Endothelial cell of umbilical vein (primary cell): ENCODE results near the gene RSRC1.

Source experiments
- EZH2 ChIP-seq: IDR thresholded peaks from 2 replicates; pipeline ENCODE4 v1.6.1; 2012; ENCODE audit warnings: borderline replicate concordance, low read depth, mild to moderate bottlenecking, moderate library complexity, low read length, inconsistent platforms; ENCODE audit not compliant: severe bottlenecking
- GATA2 ChIP-seq: IDR thresholded peaks from 2 replicates; pipeline ENCODE4 v1.7.0; 2011; ENCODE audit warnings: low read depth, mild to moderate bottlenecking, moderate library complexity, mixed read lengths, low read length; ENCODE audit not compliant: insufficient read length, insufficient read depth
- POLR2A ChIP-seq: IDR thresholded peaks from 2 replicates; pipeline ENCODE4 v1.6.1; 2012; ENCODE audit warnings: low read depth, mild to moderate bottlenecking, control low read depth, low read length
- POLR2AphosphoS5 ChIP-seq: IDR thresholded peaks from 2 replicates; pipeline ENCODE4 v1.6.1; 2012; ENCODE audit warnings: low read depth, mild to moderate bottlenecking, control low read depth, low read length, moderate library complexity; ENCODE audit not compliant: insufficient read depth
- TF ChIP-seq, protein P1 (sequence below), 2 donors: IDR thresholded peaks; 1 replicate in 1 of 2; 2 replicates in 1 of 2; pipeline ENCODE4 v1.5.1; 2011; ENCODE audit warnings: low read length in 2 of 2, mild to moderate bottlenecking in 2 of 2, moderate library complexity in 2 of 2, control low read depth in 1 of 2, inconsistent platforms in 1 of 2, low read depth in 1 of 2; ENCODE audit not compliant: insufficient read depth in 1 of 2; ENCODE audit errors: extremely low read depth in 1 of 2
- TF ChIP-seq, protein P2 (sequence below): IDR thresholded peaks from 2 replicates; pipeline ENCODE4 v1.6.1; 2011; ENCODE audit not compliant: insufficient read depth, insufficient read length

GRCh38 chr3:158451405-158452055 is 341.6 kb downstream of the RSRC1 start:
- TF ChIP-seq, protein P1, sequence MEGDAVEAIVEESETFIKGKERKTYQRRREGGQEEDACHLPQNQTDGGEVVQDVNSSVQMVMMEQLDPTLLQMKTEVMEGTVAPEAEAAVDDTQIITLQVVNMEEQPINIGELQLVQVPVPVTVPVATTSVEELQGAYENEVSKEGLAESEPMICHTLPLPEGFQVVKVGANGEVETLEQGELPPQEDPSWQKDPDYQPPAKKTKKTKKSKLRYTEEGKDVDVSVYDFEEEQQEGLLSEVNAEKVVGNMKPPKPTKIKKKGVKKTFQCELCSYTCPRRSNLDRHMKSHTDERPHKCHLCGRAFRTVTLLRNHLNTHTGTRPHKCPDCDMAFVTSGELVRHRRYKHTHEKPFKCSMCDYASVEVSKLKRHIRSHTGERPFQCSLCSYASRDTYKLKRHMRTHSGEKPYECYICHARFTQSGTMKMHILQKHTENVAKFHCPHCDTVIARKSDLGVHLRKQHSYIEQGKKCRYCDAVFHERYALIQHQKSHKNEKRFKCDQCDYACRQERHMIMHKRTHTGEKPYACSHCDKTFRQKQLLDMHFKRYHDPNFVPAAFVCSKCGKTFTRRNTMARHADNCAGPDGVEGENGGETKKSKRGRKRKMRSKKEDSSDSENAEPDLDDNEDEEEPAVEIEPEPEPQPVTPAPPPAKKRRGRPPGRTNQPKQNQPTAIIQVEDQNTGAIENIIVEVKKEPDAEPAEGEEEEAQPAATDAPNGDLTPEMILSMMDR (IDR thresholded peaks at IDR 0.05; ENCODE audit: extremely low read depth in 1 of 2, insufficient read depth in 1 of 2, low read depth in 1 of 2, low read length in 2 of 2), result no peak
- TF ChIP-seq POLR2A (no peak), EZH2 (no peak), POLR2AphosphoS5 (no peak), GATA2 (no peak)
- TF ChIP-seq, protein P2, sequence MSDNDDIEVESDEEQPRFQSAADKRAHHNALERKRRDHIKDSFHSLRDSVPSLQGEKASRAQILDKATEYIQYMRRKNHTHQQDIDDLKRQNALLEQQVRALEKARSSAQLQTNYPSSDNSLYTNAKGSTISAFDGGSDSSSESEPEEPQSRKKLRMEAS, result no peak
